Measurements from ENCODE around the gene PTGES. TPM values are rescaled to one million over a fixed set of nuclear protein-coding genes. Genes with fewer than 3 reads are reported as not detected.
"Not testable (repeated sequence)": the region's sequence is repeated elsewhere in the genome, so short reads cannot be mapped to it uniquely, and the experiment has no call there.

PTGES gene
- total RNA-seq, 2 donors from 2014 or later: 7.9 to 15.9 TPM

- no peak for DNase-seq (ENCODE audit: low spot score)
- intact Hi-C loops (cut with DNase I): no loop called here
These were observed 721 bp downstream of the PTGES start for GRCh38 chr9:129751841-129752801.

GRCh38 chr9:129750013-129750638 lies 2.7 kb downstream of the PTGES start:
- DNase-seq (ENCODE audit: low spot score): no peak
- intact Hi-C loops (cut with DNase I): no loop called here

- intact Hi-C loops (cut with DNase I): no loop called here
- no peak for DNase-seq (ENCODE audit: low spot score)
These were observed 3.3 kb downstream of the PTGES start for GRCh38 chr9:129749575-129749974.

- intact Hi-C loops (cut with DNase I): not testable (repeated sequence)
These were observed 3.8 kb downstream of the PTGES start for GRCh38 chr9:129749052-129749451.

GRCh38 chr9:129748249-129748648 lies 4.6 kb downstream of the PTGES start:
- intact Hi-C loops (cut with DNase I): no loop called here
- DNase-seq (ENCODE audit: low spot score): no peak

More at GRCh38 chr9:129749052-129749451, 3.8 kb downstream of the PTGES start:
- DNase-seq (ENCODE audit: low spot score): not testable (repeated sequence)

GRCh38 chr9:129746092-129746777 lies 6.6 kb downstream of the PTGES start:
- intact Hi-C loops (cut with DNase I): no loop called here
- no peak for DNase-seq (ENCODE audit: low spot score)

- intact Hi-C loops (cut with DNase I): no loop called here
- no peak for DNase-seq (ENCODE audit: low spot score)
These were observed 7.6 kb downstream of the PTGES start for GRCh38 chr9:129745200-129745599.

GRCh38 chr9:129740666-129741464 lies 12.0 kb downstream of the PTGES start:
- no peak for DNase-seq (ENCODE audit: low spot score)
- intact Hi-C loops (cut with DNase I): no loop called here

GRCh38 chr9:129740174-129740573 lies 12.7 kb downstream of the PTGES start:
- intact Hi-C loops (cut with DNase I): no loop called here
- no peak for DNase-seq (ENCODE audit: low spot score)

- intact Hi-C loops (cut with DNase I): loop anchor here (5.0 kb wide), 1 partner anchor 43 kb away; no protein-coding TSS in a partner anchor
These were observed 13.4 kb downstream of the PTGES start for GRCh38 chr9:129739432-129739831.

GRCh38 chr9:129737479-129738274 lies 15.2 kb downstream of the PTGES start:
- intact Hi-C loops (cut with DNase I): loop anchor here (5.0 kb wide), 1 partner anchor 45 kb away; no protein-coding TSS in a partner anchor
- peak; percentile 96 for DNase-seq (ENCODE audit: low spot score)

More at GRCh38 chr9:129739432-129739831, 13.4 kb downstream of the PTGES start:
- DNase-seq (ENCODE audit: low spot score): no peak

- DNase-seq (ENCODE audit: low spot score): no peak
- intact Hi-C loops (cut with DNase I): loop anchor here (5.0 kb wide), 1 partner anchor 46 kb away; no protein-coding TSS in a partner anchor
These were observed 16.5 kb downstream of the PTGES start for GRCh38 chr9:129736334-129736733.

- no peak for DNase-seq (ENCODE audit: low spot score)
- intact Hi-C loops (cut with DNase I): loop anchor here (1.0 to 5.0 kb wide), 2 partner anchors 22 to 47 kb away; no protein-coding TSS in a partner anchor
These were observed 17.3 kb downstream of the PTGES start for GRCh38 chr9:129735546-129735945.

GRCh38 chr9:129733632-129733953 lies 19.2 kb downstream of the PTGES start:
- no peak for DNase-seq (ENCODE audit: low spot score)
- intact Hi-C loops (cut with DNase I): no loop called here

GRCh38 chr9:129732946-129733631 lies 19.8 kb downstream of the PTGES start:
- intact Hi-C loops (cut with DNase I): no loop called here
- DNase-seq (ENCODE audit: low spot score): no peak

- DNase-seq (ENCODE audit: low spot score): no peak
- intact Hi-C loops (cut with DNase I): no loop called here
These were observed 20.7 kb downstream of the PTGES start for GRCh38 chr9:129732100-129732499.

GRCh38 chr9:129731477-129732085 lies 21.3 kb downstream of the PTGES start:
- no peak for DNase-seq (ENCODE audit: low spot score)
- intact Hi-C loops (cut with DNase I): no loop called here

Measured in posterior vena cava (tissue), 2 donors.